ENCODE results near the gene PTPN18. TPM values are rescaled to one million over a fixed set of nuclear protein-coding genes. Genes with fewer than 3 reads are reported as not detected.
A peak's percentile ranks its signal among the peaks of the same experiment; 100 is the strongest.

PTPN18 gene
- total RNA-seq, 1 experiment from 2014 or later: 39.4 TPM

DNA sequence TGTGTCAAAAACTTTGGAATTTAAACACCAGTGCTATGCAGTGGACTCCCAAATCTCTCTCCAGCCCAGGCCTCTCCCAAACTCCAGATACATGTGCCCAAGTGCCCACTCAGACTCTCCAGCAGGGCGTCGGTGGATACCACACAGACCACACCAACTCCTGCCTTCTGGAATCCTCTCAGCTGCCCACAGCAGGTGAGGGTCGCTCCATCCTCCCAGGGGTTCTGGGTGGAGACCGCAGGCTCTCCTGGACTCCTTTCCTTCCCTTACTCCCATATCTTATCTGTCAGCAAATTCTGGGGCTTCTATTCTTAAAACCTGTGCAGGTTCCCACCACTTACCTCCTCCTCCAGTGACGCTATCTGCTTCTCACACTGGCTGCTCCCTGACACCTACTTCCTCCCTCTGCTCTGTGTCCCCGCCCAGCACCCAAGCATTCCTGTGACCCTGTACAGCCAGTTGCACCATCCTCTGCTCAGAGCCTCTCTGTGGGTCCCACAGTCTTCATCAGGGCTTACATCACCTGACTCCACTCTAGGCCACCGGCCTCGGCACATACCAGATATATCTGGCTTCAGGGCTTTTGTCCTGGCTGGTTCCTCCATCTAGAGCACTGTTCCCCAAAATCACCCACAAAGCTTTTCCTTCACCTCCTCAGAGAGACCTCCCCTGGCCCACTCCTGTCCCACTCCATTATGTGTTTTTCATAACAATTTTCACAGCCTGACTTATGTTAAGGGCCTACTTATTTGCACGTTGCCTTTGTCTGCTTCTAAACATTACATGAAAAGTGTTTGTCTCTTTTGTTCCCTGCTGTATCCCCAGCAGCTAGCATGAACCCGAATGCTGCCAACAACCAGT lies 15.7 kb upstream of the PTPN18 start:
- DNase-seq (ENCODE audit: low read depth): no peak

DNA sequence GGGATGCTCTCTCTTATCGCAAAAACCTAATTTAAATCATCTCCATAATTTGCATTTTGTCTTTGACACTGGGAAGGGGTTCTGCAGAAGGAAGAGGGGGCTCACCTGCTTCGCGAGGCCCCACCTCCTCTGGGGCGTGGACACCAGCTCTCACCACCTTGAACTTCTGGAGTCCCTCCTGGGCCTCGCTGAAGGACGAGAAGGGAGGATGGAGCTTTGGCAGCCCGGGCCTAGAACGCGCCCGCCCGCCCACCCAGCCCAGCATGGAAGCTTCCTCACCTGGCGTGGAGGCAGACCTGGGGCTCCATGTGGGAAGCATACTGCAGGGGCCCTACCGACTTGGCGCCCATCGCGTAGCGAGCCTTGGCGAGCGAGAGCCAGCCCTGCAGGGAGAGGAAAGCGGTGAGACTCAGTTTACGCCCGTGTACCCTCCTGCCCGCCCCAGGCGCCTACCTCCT lies 14.3 kb upstream of the PTPN18 start:
- no peak for DNase-seq (ENCODE audit: low read depth)

DNA sequence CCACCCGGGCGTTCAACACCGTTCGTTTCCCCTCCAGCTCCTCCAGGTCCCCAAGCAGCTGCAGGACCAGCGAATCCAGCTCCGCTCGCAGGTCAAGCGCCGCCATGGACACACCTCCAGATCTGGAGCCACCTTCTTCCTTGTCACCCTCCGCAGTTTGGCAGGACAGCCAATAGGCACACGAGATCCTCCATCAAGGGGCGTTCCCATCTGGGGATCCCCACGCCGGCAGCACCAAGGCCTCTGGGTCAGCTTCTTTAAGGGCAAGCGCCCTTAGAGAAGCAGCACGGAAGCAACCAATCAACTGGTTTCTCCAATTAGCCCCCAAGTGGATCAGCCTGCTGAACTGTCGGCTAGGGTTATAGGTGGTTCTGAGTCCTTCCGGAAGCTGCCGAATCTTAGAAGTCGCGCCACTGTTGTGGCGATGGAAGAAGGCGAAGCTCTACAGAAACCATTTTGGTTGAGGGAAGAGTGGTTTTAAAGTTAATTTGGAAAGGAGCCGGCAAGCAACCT lies 13.8 kb upstream of the PTPN18 start:
- DNase-seq (ENCODE audit: low read depth): peak; percentile 92

DNA sequence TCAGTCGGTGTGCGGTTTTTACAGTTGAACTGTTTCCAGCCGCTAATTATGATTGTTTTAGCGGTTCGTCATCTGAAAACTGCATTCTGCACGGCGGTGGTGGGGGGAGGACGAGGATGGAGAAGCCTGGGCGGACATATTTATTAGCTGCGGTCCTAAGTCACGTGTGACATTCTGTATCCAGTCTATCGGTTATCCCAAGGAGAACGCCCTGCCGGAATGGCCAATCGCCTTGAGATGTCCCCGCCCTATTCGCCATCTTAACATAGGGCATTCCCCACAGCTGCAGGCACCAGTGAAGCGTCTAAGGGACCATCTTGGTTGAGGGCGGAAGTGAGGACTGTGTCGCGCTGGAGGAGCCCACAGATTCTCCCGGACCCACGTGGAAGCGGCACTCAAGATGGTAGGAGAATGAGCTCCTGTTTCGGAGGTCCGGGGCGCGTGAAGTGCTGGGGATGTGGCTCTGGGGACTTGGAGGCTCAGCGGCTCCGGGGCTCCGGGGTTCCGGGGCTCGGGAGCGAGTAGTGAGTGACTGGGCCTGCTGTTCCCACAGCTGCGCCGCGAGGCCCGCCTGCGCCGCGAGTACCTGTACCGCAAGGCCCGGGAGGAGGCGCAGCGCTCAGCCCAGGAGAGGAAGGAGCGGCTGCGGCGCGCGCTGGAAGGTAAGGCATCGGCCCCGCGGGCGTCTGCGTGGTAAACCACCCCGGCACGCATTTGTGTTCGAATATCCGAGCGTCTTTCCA lies 13.2 kb upstream of the PTPN18 start, which contains the start of gene IMP4:
IMP4 (plus strand) TSS at position 365 of the 743 bp plus-strand sequence; CDS start at position 401, 36 bp downstream.
- DNase-seq (ENCODE audit: low read depth): peak; percentile 99

DNA sequence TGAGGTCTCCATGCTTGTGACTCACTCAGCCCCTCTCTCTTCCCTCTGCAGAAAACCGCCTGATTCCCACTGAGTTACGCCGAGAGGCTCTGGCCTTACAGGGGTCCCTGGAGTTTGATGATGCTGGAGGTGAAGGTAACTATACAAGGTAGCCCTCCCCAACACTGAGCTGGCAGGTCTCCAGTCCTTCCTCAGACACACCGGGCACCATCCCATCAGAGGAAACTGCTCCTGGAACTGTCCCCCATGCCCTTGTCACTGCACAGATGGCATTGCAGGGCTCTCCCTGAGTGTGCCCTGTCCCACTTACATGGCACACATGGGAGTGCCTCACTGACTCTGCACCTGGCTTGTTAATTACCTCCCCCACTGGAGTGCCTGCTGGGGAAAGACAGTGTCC lies 11.3 kb upstream of the PTPN18 start:
- no peak for DNase-seq (ENCODE audit: low read depth)

DNA sequence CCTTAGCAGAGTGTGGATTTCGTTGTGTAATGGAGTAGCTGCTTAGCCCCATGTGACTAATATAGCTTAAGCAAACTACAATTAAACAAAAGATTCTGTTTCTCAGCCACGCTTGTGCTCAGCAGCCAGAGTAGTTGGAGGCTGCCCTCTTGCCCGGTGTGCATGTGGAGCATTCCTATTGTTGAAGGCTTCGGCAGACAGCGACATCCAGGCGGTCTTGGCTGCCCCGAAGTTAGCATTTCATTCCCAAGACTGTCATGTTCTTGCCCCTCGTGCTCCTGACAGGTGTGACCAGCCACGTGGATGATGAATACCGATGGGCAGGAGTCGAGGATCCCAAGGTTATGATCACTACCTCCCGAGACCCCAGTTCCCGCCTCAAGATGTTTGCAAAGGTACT lies 10.8 kb upstream of the PTPN18 start:
- DNase-seq (ENCODE audit: low read depth): no peak

DNA sequence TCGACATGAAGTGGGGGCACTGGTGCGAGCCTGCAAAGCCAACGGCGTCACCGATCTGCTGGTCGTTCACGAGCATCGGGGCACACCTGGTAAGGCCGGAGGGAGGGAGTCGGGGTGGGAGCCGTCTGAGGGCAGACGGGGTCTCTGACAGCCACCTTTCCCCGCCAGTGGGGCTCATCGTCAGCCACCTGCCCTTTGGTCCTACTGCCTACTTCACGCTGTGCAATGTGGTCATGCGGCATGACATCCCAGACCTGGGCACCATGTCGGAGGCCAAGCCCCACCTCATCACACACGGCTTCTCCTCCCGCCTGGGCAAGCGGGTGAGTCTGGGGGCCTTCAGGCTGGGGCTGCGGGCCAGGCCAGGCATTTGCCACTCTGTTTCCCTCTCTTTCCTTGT lies 10.2 kb upstream of the PTPN18 start:
- DNase-seq (ENCODE audit: low read depth): no peak

DNA sequence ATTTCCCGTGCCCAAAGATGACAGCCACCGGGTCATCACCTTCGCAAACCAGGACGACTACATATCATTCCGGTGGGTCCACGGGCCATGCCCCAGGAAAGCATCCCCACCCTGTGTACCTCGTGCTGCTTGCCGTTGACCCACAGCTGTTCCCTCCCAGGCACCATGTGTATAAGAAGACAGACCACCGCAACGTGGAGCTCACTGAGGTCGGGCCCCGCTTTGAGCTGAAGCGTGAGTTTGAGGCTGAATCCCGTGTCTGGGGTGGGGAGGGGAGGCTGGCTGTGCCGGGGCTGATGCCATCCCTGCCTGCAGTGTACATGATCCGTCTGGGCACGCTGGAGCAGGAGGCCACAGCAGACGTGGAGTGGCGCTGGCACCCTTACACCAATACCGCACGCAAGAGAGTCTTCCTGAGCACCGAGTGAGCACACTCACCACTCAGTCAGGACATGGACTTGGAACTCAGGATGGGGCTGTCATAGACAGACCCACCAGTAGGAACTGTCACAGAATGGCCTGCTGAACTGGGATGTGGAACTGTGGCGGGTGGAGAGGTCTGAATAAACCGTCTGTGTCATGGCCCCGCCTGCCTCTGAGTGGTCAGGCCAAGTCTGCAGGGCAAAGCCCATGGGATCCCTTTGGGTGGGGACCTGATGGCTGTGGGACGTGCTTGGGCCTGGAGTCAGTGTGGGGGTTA lies 9.7 kb upstream of the PTPN18 start:
- no peak for DNase-seq (ENCODE audit: low read depth)

DNA sequence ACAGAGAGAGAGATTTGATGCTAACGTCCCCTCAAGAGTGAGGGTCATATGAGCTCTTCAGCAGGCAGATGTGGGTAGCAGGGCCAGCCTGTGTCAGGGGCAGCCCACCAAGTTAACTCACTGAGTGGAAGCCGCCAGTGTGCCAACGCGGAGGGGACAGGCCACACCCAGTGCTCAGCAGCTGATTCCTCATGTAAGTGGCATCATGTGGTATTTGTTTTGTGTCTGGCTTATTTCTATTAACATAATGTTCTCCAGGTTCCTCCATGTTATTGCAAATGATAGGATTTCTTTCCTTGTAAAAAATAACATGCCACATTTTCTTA lies 9.2 kb upstream of the PTPN18 start:
- no peak for DNase-seq (ENCODE audit: low read depth)

DNA sequence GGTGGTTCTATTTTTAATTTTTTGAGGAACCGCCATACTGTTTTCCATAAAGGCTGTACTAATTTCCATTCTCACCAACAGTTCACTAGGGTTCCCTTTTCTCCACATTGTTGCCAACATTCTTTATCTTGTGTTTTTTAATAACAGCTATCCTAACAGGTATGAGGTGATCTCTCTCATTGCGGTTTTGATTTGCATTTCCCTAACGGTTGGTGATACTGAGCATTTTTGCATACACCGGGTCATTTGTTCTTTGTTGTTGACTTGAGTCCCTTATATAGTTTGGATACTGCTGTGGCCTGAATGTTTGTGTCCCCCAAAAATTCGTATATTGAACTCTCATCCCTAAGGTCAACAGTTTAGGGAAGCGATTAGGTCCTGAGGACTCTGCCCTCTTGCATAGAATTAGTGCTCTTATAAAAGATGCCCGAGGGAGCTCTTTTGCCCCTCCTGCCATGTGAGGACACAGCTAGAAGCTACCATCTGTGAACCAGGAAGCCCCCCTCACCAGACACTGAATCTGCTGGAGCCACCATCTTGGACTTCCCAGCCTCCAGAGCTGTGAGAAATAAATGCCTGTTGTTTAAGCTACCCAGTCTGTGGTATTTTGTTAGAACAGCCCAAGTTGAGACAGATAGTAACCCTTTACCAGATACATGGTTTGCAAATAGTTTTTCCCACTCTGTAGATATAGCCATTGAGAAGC lies 8.5 kb upstream of the PTPN18 start:
- DNase-seq (ENCODE audit: low read depth): no peak

DNA sequence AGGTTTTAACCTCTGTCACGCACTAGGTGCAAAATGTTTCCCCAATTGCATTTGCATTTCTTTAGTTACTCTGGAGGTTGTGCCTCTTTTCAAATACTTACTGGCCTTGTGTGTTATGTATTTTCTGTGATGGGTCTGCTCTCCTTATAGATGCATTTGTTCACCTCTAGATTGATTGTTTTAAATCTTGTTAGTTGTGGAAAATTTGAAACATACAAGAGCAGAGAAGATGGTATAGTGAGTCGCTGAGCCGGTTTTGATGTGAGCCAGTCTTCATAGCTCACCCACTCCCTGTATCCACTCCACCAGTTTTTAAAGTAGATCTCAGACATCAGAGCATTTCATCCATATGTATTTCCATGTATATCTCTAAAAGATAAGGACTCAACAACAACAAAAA lies 6.7 kb upstream of the PTPN18 start:
- no peak for DNase-seq (ENCODE audit: low read depth)

DNA sequence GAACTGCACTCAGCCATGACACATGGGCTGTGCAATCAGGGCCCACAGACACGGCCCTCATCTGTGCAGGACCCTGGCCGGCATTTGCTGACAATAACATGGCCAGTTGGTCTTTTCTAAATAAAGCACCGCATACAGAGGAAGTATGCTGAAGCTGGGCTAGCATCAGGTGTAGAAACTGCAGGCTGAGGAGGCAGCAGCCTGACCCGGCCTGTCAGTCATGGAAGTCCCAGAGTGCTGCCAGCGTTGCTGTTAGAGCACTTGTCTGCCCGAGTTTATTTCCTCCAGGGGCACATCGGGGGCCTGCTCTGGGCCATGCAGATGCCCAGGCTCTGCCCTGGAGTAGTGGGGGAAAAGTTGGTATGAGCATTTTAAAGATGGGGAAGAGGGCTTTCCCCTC lies 4.1 kb upstream of the PTPN18 start:
- no peak for DNase-seq (ENCODE audit: low read depth)

DNA sequence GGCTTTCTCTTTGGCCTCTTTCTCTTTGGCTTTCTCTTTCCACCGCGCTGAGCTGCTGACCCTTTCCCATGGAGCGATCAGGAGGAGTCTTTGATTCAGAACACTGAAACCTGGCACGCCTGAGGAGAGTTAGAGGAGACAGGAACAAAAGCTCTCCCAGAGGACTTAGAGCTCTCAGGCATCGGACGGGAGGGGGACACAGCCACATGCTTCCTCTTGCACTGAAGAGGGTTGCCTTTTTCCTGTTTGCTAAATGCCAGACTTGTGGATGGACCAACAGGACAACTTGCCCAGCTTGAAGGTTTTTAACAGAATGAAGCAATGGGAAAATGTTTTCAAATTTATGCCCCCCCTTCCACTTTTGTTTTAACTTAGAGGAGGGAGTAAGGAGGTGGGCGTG lies 3.6 kb upstream of the PTPN18 start:
- no peak for DNase-seq (ENCODE audit: low read depth)

DNA sequence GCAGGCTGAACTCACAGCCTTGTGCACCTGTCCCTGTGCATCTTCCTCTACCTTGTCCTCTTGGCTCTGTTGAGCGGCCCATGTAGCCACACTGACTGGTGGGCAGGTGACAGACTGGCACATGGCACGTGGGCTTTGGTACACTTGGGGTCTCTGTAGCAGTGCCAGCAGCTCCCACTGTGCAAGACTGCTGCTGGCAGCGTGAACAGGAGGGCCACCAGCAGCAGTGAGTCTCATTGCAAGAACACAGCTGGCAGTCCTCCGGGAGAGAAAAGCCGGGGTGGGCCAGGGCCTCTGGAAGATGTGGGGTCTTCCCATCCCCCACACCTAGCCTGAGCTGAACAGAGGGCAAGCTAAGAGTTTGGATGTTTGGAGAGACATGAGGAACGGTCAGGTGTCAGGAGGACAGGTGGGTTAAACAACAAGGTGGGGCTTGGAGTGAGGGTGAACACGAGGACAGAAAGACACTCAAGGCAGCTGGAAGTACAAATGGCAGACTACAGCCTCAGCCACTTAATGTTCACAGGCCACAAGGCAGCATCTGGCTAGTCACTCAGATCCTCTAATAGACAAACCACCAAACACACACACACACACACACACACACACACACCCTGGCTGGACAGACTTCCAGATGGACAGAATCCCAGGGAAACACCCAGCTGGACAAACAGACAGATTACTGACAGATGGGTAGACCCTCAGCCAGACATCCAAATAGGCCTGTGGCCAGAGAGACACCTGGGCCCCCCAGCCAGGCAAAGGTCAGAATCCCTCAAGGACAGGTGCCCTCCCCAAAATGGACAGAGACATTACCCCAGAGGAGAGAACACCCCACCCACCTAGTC lies 2.3 kb upstream of the PTPN18 start:
- DNase-seq (ENCODE audit: low read depth): peak; percentile 40

DNA sequence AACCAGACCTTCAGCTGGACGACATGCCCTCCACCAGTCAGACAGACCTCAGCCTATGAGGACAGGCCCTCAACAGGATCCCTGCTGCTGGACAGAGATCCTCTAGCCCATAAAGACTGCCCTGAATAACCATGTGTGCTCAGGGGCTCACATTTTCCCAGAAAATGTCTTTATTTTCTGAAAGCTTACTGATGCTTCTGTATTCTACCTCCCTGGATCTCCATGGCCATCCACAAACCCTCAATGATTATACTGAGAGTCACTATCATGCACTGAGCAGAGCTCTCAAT lies 1.8 kb upstream of the PTPN18 start:
- DNase-seq (ENCODE audit: low read depth): no peak

DNA sequence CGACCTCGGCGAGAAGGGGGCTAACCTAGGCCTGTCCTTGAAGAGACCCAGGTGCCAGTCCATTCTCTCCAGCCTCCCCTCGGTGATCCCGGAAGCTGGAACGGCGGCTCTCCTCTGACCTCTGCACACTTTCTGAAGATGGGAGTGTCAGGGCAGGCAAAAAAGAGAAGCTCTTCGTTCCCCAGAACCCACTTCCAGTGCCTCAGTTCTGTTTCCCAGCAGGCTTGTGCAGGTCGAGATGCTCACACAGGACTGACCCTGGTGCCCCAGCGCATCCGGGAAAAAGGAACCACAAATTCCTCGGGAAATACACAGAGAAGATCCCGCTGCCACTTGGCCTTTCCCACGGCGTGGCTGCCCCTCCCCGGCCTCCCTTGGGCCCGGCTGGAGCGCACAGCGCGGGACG lies 681 bp upstream of the PTPN18 start:
- no peak for DNase-seq (ENCODE audit: low read depth)

DNA sequence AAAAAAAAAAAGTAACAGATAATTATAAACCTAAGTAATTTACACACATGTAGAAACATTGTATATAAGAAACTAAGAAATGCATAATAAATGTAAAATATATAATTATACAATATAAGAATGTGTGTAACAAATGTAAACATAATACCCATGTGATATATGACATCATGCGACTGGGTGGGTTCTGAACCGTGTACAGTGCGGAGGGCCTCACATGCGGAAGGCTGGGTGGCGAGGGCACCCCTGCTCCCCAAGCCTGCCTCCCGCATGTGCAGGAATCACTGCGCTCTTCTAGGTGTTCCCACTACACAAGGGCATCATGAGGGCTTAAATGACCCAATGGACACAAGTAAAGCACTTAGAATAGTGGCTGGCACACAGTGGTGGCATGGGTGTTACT lies 2.0 kb downstream of the PTPN18 start:
- DNase-seq (ENCODE audit: low read depth): no peak

DNA sequence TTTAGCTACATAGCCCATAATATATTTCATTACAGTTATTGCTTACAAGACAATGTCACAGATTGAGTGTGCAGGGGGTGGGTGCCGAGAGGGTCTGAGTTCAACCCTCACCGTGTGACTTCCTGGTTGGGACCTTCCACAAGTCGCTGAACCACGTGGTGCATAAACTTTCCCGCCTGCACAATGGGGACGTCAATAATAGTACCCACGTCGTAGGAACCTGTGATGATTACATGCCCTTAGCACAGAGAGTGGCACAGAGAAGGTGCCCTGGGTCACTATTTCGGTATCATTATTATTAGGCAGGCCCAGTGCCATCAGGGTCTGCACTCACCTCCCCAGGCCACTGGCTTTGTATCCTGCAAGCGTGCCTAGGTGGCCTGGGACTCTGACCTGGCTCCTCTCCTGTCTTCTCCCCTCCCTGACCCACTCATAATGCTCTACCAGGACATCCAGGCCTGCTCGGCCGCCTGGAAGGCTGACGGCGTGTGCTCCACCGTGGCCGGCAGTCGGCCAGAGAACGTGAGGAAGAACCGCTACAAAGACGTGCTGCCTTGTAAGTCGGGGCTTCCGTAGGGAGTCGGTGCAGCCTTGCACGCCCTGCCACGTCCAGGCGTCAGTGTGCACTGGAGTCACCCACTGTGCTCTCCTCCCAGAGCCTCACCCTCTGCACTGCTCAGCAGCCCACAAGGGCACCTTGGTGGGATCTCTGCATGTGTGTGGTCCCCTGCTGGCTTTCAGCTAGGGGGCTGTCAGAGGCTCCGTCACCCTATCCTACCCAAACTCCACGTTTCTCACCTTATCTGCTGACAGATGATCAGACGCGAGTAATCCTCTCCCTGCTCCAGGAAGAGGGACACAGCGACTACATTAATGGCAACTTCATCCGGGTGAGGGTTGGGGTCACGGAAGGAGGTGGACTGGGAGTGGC lies 2.8 kb downstream of the PTPN18 start:
- no peak for DNase-seq (ENCODE audit: low read depth)

DNA sequence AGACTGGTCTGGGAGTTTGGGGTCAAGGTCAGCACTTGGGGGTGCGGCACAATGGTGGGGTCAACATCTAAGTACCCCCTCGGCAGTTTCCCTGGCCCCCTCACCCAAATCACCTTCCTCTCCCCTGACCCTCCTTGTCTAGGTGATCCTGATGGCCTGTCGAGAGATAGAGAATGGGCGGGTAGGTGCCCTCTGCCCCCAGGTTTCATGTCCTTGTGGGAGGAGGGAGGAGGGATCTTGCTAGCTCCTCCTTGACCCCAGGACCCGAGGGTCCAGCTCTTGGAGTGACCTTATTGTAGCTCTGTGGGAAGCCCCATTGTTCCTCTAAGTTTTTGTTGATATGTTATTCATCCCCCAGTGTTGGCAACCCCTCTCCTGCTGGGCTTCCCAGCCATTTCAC lies 3.6 kb downstream of the PTPN18 start:
- DNase-seq (ENCODE audit: low read depth): no peak

DNA sequence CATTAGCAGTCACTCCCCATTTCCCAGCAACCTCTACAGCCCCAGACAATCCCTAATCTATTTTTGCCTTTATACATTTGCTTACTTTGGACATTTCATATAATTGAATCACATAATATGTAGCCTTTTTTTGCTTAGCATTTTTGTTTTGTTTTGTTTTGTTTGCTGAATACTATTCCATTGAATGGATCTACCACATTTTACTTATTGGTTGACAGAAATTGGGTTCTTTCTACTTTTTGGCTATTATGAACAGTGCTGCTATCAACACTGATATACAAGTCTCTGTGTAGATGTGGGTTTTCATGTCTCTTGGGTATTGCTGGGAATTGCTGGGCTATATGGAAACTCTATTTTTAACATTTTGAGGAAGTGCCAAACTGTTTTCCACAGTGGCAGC lies 7.6 kb downstream of the PTPN18 start:
- DNase-seq (ENCODE audit: low read depth): no peak

Data from LHCN-M2 (cell line).